GM19324 (cell line): Measurements from ENCODE around the gene TEX22.

Experiments
- ATAC-seq: cut with Tn5 transposase; IDR thresholded peaks from one replicate; pipeline ENCODE4 v1.9.1; 2021; ENCODE audit warnings: mild to moderate bottlenecking, moderate library complexity; ENCODE audit not compliant: unreplicated experiment, low FRiP score

The TEX22 gene

DNA sequence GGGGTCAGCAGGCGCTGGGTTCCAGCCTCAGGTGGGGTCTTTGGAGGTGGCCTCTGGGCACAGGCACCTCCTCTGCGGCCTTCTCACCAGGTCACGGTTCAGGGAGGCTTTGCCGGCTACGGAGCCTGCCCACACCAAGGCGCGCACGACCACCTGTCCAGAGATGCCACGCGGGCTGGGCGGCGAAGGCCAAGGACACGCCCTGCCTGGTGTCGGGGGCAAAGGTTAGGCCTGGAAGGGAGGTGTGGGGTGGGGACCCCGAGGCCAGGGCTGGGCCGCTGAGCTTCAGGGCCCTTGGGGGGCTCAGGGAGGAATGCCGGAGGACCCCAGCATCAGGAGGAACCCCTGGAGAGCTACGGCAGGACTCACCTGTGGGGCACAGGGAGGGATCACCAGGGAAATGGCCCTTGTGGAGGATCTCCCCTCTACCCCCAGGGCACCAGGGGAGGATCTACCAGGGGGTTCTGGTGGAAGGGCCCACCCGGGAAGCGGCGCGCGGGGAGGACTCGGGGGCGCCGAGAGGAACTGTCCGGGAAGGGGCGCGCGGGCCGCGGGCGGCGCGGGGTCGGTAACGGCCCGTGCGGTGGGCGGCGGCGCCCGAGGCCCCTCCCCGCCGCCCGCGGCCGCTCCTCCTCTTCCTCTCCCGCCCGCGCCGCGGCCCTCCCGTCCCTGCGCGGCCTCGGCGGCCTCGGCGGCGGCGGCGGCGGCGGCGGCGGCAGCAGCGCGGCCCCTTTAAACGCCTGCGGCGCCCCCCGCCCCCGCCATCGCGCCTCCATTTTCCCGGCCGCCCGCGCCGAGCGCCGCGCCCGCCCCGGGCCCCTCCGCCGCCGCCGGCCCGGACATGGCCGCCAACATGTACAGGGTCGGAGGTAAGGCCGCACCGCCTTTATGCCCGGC lies 21.1 kb downstream of the TEX22 start, which contains the start of gene MTA1:
Gene MTA1 (plus strand): TSS at position 633 of the 897 bp plus-strand sequence. CDS start 209 bp downstream, at position 842.
- ATAC-seq = peak; percentile 61

DNA sequence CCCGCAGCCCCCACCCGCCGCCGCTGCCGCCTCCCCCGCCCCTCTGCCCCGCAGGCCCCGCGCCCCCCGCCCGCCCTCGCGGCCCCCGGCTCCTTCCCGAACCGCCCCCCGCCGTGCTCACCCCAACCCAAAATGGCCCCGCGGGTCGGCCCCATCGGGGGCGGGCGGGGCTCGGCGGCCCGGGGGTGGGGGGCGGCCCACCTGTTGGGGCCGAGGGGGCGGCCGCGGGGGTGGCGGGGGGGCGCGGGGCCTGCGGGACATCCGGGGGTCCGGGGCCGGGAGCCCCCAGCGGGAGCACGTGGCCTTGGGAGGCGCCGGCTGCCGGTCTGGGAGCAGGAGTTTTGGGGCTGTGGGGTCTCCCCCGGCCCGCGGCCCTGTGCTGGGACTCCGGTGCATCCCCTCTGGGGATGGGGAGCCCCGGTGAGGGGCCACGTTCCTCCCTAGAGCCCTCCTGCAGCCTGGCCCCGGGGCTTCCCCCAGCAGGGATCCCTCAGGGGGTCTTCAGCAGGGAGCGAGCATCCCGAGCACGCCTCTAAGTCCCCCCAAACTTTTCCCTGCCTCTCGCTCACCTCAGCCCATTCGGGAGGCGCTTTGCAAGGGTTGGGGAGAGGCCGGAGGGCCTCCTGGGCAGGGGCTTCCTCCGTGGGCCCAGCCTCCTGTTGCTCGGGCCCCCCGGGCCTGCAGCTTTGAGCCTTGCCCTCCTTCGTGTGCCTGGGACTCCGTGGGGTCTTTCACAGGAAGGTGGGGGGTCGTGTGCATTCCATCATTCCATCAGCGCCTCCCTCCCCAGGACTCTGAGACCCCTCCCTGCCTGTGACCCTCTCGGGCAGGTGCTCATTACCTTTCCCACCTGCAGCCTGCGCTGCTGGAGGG lies 22.0 kb downstream of the TEX22 start:
- ATAC-seq = no peak

DNA sequence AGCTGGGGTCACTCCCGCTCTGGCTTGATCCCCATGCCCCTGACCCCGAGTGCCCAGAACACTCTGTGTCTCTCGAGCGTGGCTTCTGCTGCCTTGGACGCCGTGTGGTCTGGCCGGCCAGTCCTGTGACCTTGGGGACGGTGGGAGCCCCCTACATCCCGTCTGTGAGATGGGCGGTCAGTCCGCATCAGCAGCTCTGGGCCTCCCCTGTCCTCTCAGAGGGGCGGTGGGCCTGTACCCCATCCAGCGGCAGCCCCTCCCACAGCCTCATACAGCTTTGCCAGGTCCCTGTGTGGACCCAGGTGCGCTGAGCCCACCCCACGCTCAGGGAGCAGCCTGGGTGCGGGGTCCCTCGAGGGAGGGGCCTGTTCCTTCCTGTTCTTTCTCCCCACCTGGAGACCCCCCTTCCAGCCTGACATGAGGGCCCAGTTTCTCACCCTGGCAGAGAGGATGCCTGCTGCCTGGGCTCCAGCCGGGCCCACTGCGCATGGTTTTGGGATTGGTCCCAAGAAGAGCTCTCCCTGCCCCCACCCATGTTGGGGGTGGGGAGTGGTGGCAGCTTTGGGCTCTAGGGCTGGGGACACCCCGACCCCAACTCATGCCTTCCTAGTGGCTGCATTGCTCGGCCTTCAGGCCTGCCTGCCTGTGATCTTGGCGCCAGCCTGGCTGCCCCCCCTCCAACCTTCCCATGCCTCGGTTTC lies 22.8 kb downstream of the TEX22 start:
- ATAC-seq = no peak

DNA sequence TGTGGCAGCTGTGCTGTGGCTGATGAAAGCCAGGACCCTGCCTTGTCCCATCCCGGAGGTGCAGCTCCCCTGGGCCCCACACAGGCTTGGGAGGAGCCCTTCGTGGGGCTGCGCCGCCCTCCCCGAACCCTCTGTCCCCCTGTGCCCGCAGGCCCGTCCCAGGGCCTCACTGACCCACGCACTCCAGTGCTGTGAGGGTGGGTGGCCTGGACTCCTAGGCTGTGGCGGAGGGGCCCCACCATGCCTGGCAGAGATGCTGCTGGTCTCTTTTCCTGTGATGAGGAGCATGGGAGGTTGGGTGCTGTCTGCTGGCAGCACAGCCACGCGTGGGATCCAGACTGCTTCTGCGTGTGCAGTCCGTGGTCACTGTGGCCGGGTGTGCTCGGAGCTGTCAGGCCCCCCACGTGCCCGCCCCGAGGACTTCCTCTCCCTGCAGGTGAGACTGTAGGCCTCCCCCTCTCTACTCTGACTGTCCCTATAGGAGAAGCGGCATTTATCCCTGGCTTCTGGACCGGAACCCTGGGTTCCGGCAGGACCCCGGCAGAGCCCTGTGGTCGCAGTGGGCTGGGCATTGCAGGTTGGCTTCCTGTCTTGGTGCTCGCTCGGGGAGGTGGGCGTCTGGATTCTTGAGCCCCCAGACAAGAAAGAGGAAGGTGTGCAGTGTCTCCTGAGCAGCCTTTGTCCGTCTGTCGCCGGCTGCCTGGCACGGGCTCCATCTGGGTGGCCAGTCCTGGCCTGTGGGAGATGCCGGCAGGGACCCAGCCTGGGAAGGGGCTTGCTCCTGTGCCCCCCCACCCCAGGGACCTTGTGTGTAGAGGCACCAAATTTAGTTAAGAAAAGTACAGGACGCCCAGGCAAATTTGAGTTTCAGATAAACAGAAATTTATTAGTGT lies 23.6 kb downstream of the TEX22 start:
- no peak for ATAC-seq

DNA sequence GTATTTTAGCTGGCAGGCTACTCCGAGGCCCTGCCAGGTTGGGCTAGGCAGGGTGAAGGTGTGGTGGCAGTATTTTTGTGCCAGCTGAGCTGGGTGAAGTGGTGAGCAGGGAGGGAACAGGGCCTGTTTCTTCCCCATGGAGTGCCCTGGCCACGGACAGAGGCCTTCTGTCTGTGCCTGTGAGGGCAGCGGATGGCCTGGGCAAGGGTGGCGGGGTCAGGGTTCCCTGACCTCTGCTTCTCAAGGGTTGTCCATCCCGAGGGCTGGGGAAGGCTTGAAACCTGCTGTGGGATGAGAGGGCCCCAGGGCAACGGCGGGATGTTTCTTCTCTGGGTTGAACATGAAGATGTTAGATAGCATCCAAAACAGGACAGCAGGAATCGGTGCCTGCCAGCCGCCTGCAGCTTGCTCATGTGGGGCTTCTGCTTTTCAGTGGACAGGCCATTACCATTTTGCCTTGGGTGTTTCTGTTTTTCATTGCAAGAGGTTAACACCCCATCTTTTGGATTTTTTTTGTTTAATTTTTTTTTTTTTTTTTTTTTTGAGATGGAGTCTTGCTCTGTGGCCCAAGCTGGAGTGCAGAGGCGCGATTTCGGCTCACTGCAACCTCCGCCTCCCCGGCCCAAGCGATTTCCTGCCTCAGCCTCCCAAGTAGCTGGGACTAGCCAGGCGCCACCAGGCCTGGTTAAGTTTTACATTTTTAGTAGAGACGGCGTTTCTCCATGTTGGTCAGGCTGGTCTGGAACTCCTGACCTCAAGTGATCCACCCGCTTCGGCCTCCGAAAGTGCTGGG lies 24.6 kb downstream of the TEX22 start:
- no peak for ATAC-seq

DNA sequence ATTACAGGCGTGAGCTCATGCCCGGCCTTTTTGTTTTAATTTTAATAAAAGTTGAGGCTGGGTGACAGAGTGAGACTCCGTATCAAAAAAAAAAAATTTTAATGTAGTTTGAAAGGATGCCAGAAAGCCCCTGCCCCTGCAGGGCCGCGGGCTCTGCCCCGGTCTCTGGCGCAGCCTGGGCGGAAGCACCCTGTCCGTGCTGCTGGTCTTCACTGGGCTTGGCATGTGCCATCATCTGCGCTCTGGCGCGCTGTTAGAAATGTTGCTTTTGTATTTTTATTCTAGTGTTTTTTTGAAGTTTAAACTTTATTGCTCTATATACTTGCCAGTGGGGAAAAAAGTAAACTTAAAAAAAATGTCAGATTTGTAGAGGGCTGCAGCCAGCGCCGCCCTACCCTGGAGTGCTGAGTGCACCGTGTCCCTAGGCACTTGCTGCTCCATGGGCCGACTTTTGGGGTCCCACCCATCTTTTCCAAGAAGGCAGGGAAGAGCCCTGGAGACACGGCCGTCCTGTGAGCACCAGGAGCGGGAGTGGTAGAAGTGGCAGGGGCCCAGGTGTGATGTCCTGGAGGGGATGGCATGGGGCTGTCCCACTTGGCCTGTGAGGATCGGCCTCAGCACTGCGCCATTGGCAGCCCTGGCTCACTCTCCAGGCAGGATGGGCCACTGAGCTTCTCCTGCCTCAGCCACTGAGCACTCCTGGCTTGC lies 25.3 kb downstream of the TEX22 start:
- no peak for ATAC-seq

DNA sequence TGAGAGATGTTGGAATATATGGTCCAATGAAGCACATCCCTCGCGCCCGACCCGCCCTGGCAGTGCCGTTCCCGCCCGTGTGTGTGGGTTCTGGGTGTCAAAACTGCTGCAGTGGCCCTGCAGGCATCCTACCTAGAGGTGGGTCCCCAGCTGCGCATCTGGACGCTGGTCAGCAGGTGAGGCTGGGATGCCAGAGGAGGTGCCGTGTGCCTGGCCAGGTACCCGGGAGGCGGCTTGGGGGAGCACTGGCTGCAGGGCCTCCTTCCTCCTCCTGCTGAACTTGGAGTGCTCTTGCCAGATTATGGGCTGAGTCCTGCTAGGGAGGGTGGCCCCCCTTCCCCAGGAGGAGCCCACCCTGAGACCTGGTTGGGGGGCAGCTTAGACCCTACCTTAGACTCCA lies 26.5 kb downstream of the TEX22 start:
- no peak for ATAC-seq

DNA sequence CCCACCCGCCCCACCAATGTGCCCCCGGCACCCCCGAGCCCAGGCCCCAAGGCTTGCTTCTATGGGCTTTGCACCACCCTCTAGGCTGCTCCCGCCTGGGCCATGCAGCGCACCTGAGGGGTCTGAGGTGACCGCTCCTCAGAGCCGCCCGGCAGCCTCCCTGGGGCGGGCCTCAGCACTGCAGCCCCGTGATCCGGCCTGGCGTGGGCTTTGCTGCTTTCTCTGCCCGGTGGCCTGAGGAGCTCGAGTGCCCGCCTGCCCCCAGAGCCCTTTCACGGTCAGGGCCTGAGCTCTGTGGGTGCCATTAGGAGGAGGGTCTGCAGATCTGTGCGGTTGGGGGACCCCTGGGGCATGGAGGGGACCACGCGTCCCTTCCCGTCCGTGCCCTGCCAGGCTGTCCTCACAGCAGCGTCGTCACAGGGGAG lies 27.5 kb downstream of the TEX22 start:
- ATAC-seq = no peak

DNA sequence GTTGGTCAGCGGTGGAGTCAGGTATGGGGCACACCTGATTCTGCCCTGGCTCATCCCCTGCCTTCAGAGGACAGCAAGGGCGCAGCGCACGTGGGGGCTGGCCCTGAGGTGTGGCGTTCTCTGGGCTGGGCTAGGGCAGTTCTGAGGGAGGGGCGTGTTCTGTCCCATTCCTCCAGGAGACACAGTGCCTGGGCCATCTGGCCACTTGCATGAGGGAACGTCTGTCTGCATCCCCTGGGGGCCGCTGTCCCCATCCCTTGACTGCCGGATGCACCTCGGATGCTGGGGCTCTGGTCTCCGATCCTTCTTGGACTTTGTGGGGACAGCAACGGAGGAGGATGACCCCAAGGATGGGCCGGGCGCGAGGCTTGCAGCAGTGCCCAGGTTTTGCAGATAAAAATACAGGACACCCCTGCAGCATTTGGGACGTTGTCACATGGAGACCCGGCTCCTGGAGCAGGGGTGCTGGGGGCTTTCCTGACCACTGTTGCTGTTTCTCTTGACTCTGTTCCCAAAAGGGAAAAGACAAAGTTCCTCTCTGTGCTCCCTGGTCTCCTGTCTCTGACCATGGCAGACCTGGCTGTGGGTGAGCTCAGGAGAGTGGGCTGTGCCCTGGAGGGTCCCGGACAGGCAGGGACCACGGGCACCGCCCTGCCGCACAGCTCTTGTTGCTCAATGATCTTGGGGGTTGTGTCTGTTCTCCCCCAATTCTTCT lies 28.2 kb downstream of the TEX22 start:
- no peak for ATAC-seq

DNA sequence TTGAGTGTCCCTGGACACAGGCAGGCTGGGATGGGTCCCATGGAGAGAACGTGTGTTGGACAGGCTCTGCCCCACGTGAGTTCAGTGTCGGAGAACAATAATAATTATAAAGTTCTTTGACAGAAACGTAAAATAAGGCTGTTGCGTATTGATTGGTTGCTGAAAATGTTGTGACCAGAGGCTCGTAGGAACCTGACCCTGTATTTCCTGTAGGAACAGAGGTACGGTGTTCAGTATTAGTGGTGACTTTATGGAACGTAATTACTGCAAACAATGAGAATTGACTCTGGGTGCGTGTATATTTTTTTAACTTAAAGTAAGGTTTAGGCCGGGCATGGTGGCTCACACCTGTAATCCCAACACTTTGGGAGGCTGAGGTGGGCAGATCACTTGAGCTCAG lies 29.1 kb downstream of the TEX22 start:
- no peak for ATAC-seq

DNA sequence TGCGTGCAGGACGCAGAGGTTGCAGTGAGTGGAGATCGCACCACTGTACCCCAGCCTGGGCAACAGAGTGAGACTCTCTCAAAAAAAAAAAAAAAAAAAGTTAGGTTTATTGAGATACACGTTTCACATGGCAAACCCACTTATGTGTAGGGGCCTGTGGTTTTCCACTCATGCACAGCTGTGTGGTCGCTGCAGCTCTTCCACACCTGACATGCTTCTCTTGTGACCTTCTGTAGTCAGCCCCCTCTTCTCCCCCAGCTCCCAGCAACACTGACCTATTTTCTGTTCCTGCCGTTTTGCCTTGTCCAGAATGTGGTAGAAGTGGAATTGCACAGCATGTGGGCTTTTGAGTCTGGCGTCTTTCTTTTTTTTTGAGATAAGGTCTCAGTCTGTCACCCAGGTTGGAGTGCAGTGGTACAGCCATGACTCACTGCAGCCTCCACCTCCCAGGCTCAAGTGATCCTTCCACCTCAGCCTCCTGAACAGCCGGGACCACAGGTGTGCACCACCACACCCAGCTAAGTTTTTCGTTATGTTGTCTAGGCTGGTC lies 29.7 kb downstream of the TEX22 start:
- ATAC-seq = no peak

DNA sequence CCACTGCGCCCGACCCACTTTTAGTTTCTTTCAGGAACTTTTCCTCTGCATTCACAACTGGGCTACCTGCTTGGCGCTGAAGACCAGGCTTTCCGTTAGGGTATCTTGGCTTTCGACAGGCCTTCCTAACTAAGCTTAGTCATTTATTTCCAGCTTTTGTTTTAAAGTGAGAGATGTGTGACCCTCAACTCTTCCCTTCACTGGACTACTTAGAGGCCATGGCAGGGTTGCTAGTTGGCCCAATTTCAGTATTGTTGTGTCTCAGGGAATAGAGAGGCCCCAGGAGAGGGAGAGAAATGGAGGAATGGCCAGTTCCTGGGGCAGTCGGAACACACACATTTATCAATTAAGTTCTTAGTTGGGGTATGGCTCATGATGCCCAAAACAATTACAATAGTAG lies 31.7 kb downstream of the TEX22 start:
- ATAC-seq = no peak

DNA sequence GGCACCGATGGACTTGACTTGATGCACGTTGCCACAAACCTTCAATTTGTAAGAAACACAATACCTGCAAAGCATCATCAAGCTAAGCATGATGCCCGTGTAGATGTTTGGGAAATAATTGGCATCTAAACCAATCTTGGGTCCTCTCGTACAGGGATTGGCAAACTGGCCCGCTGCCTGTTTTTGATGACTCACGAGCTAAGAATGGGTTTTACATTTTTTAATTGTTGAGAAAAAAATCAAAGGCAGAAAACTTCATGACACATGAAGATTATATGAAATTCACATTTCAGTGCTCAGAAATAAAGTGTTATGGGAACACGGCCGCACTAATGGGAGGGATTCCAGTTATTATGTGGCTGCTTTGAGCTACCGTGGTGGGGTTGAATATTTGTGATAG lies 32.2 kb downstream of the TEX22 start:
- ATAC-seq = no peak

DNA sequence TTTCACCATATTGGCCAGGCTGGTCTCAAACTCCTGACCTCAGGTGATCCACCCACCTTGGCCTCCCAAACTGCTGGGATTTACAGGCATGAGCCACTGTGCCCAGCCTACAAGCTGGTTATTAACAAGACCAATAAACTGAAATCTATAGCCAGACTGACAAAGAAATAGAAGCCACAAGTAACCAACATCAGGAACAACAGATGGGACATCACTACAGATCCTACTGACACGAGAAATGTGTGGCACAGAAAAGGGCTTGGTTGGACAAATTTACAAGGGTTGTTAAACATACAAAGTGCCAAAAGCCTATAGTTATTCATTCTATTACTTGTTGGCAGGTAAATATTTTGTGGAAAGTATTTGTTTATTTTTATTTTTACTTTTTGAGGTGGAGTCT lies 32.9 kb downstream of the TEX22 start:
- no peak for ATAC-seq

DNA sequence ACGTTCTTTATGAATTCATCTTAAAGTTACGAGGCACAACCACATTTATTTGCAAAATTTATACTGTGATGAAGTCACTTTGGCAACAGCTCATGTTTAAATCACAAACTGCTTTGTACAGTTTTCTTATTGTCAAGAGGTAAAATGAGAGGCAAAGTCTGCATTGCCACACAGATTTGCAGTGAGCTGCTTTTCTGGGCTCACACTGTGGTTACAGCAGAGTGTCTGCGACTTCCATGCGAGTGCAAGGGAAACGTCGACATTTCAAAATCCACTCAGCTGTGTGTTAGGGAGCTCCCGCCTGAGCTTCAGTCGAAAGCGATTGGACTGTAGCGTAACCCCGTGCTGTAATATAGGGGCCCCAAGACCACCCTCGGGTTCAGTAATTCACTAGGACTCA lies 34.3 kb downstream of the TEX22 start:
- no peak for ATAC-seq

DNA sequence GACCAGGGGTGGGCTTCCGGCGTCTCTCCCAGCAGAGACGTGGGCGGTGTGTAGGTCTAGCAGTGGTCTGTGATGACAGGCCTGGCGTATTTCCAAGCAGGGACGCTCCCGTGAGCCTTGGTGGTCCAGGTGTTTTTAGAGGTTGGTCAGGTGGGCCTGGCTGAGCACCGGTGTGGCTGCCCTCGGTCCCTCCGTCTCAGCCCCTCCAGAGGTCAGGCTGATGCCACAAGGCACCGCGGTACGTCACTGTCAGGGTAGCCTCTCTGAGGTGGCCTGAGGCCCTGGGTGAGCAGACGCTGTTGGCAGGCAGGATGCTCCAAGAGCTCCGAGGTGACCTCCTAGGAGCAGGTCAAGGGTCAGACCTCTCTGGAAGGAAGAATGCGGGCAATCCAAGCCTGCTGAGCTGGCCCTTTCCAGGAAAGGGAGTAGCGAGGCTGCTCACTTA lies 34.8 kb downstream of the TEX22 start:
- no peak for ATAC-seq

DNA sequence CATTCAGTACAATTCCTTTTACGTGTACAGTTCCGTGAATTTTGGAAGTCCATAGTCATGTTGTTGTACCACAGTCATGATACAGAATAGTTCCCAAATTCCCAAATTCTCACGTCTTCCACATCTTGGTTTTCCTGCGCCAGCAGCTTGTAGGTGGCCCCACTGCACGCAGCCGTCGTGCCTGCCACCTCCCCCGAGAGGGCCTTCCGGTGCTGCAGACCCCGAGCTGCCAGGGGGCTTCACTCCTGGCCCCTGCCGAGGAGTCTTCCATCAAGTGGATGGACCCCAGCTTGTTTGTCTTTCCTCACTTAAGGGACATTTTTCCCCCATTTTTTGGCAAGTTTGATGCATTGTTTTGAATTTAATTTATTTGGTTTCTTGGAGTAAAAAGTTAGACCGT lies 38.1 kb downstream of the TEX22 start:
- ATAC-seq = no peak
